Stimulated activated CD4-positive, alpha-beta T cell treated with anti-CD3 and anti-CD28 coated beads, Interleukin-2, amount 100 ng/mL, for 24 hours (primary cell): ENCODE data around the gene SLX4IP.

ENCODE experiments used
- DNase-seq, 2 donors: peaks; one replicate each; pipeline ENCODE4 v3.0.0-alpha.2; 2020

The SLX4IP gene

GRCh38 chr20:10639737-10640556, 204.8 kb downstream of the SLX4IP start:
- no peak for DNase-seq

- DNase-seq, result no peak
Observed at GRCh38 chr20:10640897-10641296, 205.8 kb downstream of the SLX4IP start.

- DNase-seq, result no peak
Observed at GRCh38 chr20:10641467-10641866, 206.4 kb downstream of the SLX4IP start.

- no peak for DNase-seq
Observed at GRCh38 chr20:10641893-10642292, 206.8 kb downstream of the SLX4IP start.

- no peak for DNase-seq
Observed at GRCh38 chr20:10642856-10643559, 207.9 kb downstream of the SLX4IP start.

GRCh38 chr20:10643560-10643873, 208.4 kb downstream of the SLX4IP start:
- no peak for DNase-seq

GRCh38 chr20:10644458-10645204, 209.5 kb downstream of the SLX4IP start:
- no peak for DNase-seq

- DNase-seq, result no peak
Observed at GRCh38 chr20:10645205-10645570, 210.1 kb downstream of the SLX4IP start.

- no peak for DNase-seq
Observed at GRCh38 chr20:10646006-10646405, 210.9 kb downstream of the SLX4IP start.

GRCh38 chr20:10646886-10647420, 211.8 kb downstream of the SLX4IP start:
- no peak for DNase-seq

GRCh38 chr20:10647471-10647870, 212.4 kb downstream of the SLX4IP start:
- no peak for DNase-seq

GRCh38 chr20:10647909-10648308, 212.8 kb downstream of the SLX4IP start:
- DNase-seq, result no peak

- no peak for DNase-seq
Observed at GRCh38 chr20:10648651-10649050, 213.5 kb downstream of the SLX4IP start.

GRCh38 chr20:10649080-10649796, 214.1 kb downstream of the SLX4IP start:
- DNase-seq, result no peak

- DNase-seq, result no peak
Observed at GRCh38 chr20:10649797-10650160, 214.7 kb downstream of the SLX4IP start.

- DNase-seq, result no peak
Observed at GRCh38 chr20:10651227-10651990, 216.3 kb downstream of the SLX4IP start.

- DNase-seq, result no peak
Observed at GRCh38 chr20:10652185-10652584, 217.1 kb downstream of the SLX4IP start.

- no peak for DNase-seq
Observed at GRCh38 chr20:10652660-10653261, 217.7 kb downstream of the SLX4IP start.

GRCh38 chr20:10653599-10654249, 218.6 kb downstream of the SLX4IP start:
- DNase-seq, result no peak

GRCh38 chr20:10654250-10654610, 219.1 kb downstream of the SLX4IP start:
- no peak for DNase-seq

- DNase-seq, result no peak
Observed at GRCh38 chr20:10654630-10655029, 219.5 kb downstream of the SLX4IP start.
